Measurements from ENCODE around the gene SSBP4. TPM values are rescaled to one million over a fixed set of nuclear protein-coding genes. Genes with fewer than 3 reads are reported as not detected.

Gene SSBP4
- total RNA-seq, 1 experiment from 2014 or later, result 46.2 TPM

DNA sequence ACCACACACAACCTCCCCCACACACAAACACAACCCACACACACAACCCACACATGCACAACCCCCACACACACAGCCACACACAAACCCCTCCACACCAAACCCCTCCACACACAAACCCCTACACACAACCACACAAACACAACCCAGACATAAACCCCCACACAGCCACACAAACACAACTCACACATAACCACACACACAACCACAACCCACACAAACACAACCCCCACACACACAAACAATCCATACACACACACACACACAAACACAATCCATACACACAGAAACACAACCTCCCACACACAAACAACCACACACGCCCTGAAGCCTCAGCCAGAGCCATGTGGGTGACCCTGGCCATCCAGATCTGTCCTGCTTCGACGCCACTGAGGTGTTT, 48.8 kb downstream of the SSBP4 start:
- Mint-ChIP-seq H3K36me3 (ENCODE audit: insufficient read depth, unreplicated experiment) (no peaks in the 10 kb centered on the region), H3K27me3 (ENCODE audit: insufficient read depth, unreplicated experiment) (no peaks in the 10 kb centered on the region), H3K9me3 (ENCODE audit: unreplicated experiment) (no peaks in the 10 kb centered on the region), H3K4me3 (ENCODE audit: unreplicated experiment) (no peak overlapping the region), H3K27ac (ENCODE audit: unreplicated experiment) (no peak overlapping the region), H3K4me1 (ENCODE audit: low read depth, unreplicated experiment) (peaks cover 6% of the 10 kb centered on the region)
- CTCF ChIA-PET, result no interaction called here
- intact Hi-C loops (cut with micrococcal nuclease; ENCODE audit: unreplicated experiment), result loop anchor here (10.0 kb wide), 1 partner anchor 117 kb away; the partner anchor contains the start of gene REX1BD
- TF ChIP-seq, protein P1, sequence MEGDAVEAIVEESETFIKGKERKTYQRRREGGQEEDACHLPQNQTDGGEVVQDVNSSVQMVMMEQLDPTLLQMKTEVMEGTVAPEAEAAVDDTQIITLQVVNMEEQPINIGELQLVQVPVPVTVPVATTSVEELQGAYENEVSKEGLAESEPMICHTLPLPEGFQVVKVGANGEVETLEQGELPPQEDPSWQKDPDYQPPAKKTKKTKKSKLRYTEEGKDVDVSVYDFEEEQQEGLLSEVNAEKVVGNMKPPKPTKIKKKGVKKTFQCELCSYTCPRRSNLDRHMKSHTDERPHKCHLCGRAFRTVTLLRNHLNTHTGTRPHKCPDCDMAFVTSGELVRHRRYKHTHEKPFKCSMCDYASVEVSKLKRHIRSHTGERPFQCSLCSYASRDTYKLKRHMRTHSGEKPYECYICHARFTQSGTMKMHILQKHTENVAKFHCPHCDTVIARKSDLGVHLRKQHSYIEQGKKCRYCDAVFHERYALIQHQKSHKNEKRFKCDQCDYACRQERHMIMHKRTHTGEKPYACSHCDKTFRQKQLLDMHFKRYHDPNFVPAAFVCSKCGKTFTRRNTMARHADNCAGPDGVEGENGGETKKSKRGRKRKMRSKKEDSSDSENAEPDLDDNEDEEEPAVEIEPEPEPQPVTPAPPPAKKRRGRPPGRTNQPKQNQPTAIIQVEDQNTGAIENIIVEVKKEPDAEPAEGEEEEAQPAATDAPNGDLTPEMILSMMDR (IDR thresholded peaks at IDR 0.05; ENCODE audit: insufficient read depth in 1 of 2, low read depth in 1 of 2, low read length in 1 of 2, severe bottlenecking in 1 of 2, unreplicated experiment in 1 of 2), result no peak
- peaks cover 21% of the 10 kb centered on the region for H3K4me1 ChIP-seq
- POLR2A ChIA-PET, result no interaction called here
- no peak for DNase-seq
- no TSS peak for BruUV-seq (replicated peaks)
- no peaks in the 10 kb centered on the region for H3K36me3 ChIP-seq (ENCODE audit: control insufficient read depth, insufficient read depth, low read length)
- H3K4me3 ChIP-seq (ENCODE audit: low read depth, low read length), result no peak overlapping the region
- no peaks in the 10 kb centered on the region for H3K27me3 ChIP-seq (replicated peaks; ENCODE audit: control insufficient read depth, insufficient read depth, low read length)
- H3K9me3 ChIP-seq, result no peaks in the 10 kb centered on the region

DNA sequence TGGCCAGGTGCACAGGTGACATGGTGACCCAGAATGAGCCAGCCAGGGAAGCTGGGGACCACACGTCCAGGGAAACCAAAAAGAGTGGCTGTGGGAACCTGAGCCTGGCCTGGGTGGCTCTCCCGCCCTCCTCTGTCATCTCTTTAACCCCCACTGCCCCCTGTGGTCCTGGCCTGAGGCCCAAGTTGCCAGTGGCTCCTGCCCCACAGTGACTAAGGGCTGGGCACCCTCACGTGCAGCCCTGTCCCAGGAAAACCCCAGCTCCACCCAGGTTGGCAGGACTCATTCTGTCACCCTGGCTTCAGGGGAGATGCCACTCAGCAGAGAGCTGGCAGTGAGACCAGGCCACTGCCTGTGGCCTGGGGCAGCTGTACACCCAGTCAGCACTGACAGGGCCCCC, 49.3 kb downstream of the SSBP4 start:
- ChIA-PET CTCF (interaction anchor here (0.9 kb wide), 1 partner anchor 9 kb away, joined by 5 read pairs; no protein-coding TSS in a partner anchor), POLR2A (no interaction called here)
- H3K4me1 Mint-ChIP-seq (ENCODE audit: low read depth, unreplicated experiment), result peaks cover 6% of the 10 kb centered on the region
- Histone ChIP-seq H3K27me3 (replicated peaks; ENCODE audit: control insufficient read depth, insufficient read depth, low read length) (no peaks in the 10 kb centered on the region), H3K9me3 (no peaks in the 10 kb centered on the region), H3K4me1 (peaks cover 21% of the 10 kb centered on the region), H3K36me3 (ENCODE audit: control insufficient read depth, insufficient read depth, low read length) (no peaks in the 10 kb centered on the region), H3K4me3 (ENCODE audit: low read depth, low read length) (no peak overlapping the region)
- H3K27me3 Mint-ChIP-seq (ENCODE audit: insufficient read depth, unreplicated experiment), result no peaks in the 10 kb centered on the region
- intact Hi-C loops (cut with micrococcal nuclease; ENCODE audit: unreplicated experiment), result loop anchor here (10.0 kb wide), 1 partner anchor 116 kb away; the partner anchor contains the start of gene REX1BD
- no peak overlapping the region for H3K4me3 Mint-ChIP-seq (ENCODE audit: unreplicated experiment)
- no TSS peak for BruUV-seq (replicated peaks)
- H3K27ac Mint-ChIP-seq (ENCODE audit: unreplicated experiment), result no peak overlapping the region
- no peak for DNase-seq
- TF ChIP-seq, protein P1 (IDR thresholded peaks at IDR 0.05; ENCODE audit: insufficient read depth in 1 of 2, low read depth in 1 of 2, low read length in 1 of 2, severe bottlenecking in 1 of 2, unreplicated experiment in 1 of 2), result no peak
- no peaks in the 10 kb centered on the region for H3K9me3 Mint-ChIP-seq (ENCODE audit: unreplicated experiment)
- H3K36me3 Mint-ChIP-seq (ENCODE audit: insufficient read depth, unreplicated experiment), result no peaks in the 10 kb centered on the region

DNA sequence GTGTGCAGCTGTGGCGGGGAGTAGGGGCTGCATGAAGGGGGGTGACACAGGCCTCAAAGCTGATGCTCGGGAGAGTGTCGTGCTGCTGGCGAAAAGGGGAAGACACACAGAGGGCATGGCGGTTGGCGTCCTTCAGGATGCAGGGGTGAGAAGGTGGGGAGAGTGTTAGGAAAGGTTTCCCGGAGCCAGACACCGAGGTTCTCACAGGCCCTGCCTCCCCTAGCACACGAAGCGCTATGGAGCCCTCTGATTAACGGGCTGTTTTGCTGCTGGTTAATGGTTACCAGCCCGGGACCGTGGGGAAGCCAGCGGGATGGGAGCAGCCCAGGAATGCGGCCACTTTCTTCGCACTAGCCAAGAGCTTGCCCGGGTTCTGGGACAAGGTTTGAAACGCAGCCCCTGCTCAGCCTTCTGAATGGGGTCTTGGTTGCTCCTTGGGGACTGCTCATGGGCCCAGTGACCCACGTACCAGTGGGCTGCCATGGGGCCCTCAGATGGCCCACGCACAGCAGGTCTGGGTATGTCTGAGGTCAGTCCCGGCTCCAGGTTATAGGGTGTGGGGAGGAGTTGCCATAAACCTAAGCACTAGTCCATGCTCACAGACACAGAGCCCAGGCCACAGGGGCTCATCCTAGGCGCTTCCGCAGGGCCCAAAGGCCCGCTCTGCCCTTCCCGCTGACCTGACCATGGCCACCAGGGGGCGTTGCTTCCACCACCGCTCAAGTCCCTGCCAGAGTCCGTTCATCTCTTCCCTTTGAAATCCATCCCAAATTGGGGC, 50.1 kb downstream of the SSBP4 start:
- no peak overlapping the region for H3K4me3 Mint-ChIP-seq (ENCODE audit: unreplicated experiment)
- H3K36me3 ChIP-seq (ENCODE audit: control insufficient read depth, insufficient read depth, low read length), result no peaks in the 10 kb centered on the region
- peak overlapping the region; percentile 35 for H3K27ac Mint-ChIP-seq (ENCODE audit: unreplicated experiment)
- peak; percentile 63 to 66 for DNase-seq
- H3K36me3 Mint-ChIP-seq (ENCODE audit: insufficient read depth, unreplicated experiment), result no peaks in the 10 kb centered on the region
- no peaks in the 10 kb centered on the region for H3K27me3 Mint-ChIP-seq (ENCODE audit: insufficient read depth, unreplicated experiment)
- no peaks in the 10 kb centered on the region for H3K9me3 ChIP-seq
- H3K4me1 ChIP-seq, result peaks cover 21% of the 10 kb centered on the region
- intact Hi-C loops (cut with micrococcal nuclease; ENCODE audit: unreplicated experiment), result loop anchor here (10.0 kb wide), 1 partner anchor 116 kb away; the partner anchor contains the start of gene REX1BD
- POLR2A ChIA-PET, result no interaction called here
- no peaks in the 10 kb centered on the region for H3K9me3 Mint-ChIP-seq (ENCODE audit: unreplicated experiment)
- no peaks in the 10 kb centered on the region for H3K27me3 ChIP-seq (replicated peaks; ENCODE audit: control insufficient read depth, insufficient read depth, low read length)
- TF ChIP-seq, protein P1 (IDR thresholded peaks at IDR 0.05; ENCODE audit: insufficient read depth in 1 of 2, low read depth in 1 of 2, low read length in 1 of 2, severe bottlenecking in 1 of 2, unreplicated experiment in 1 of 2), result peak; percentile 61 to 70
- H3K4me3 ChIP-seq (ENCODE audit: low read depth, low read length), result no peak overlapping the region
- no TSS peak for BruUV-seq (replicated peaks)
- CTCF ChIA-PET, result interaction anchor here (0.7 to 0.9 kb wide), 2 partner anchors 9 to 50 kb away, joined by 5 read pairs; partner anchors contain the start of gene SSBP4
- peaks cover 6% of the 10 kb centered on the region for H3K4me1 Mint-ChIP-seq (ENCODE audit: low read depth, unreplicated experiment)

Measured in Caco-2 (cell line).